MCF 10A (cell line): ENCODE results near the gene CDCA4. TPM values are rescaled to one million over a fixed set of nuclear protein-coding genes. Genes with fewer than 3 reads are reported as not detected.

Experiments
- BruUV-seq: library from RNA; stranded (reverse); fragments of 400-500 nt; replicated peaks from 2 replicates; lab custom pipeline; 2021; lab: Mats Ljungman, UMichigan
- CTCF ChIA-PET: fragments of 300-600 bp; sonication (Branson Sonifier 250); formaldehyde crosslinking; extraction: SDS; loops from one replicate; lab custom pipeline; 2021; ENCODE audit warnings: antibody characterized with exemption, inconsistent platforms; lab: Yijun Ruan, JAX
- POLR2A ChIA-PET: fragments of 300-600, 350-650 bp; sonication (Branson Sonifier 250); formaldehyde crosslinking; extraction: SDS; loops from one replicate; lab custom pipeline; 2020; ENCODE audit warnings: antibody characterized with exemption, inconsistent platforms; lab: Yijun Ruan, JAX
- DNase-seq: peaks from one replicate; pipeline ENCODE4 v3.0.0-alpha.2; 2018; ENCODE audit not compliant: unreplicated experiment
- H3K27ac Mint-ChIP-seq: one replicate; pipeline ENCODE4 v1.8.0; 2022; ENCODE audit warnings: mild to moderate bottlenecking, low read depth, mixed read lengths; ENCODE audit not compliant: unreplicated experiment
- H3K27me3 Mint-ChIP-seq: one replicate; pipeline ENCODE4 v1.8.0; 2022; ENCODE audit warnings: mixed read lengths; ENCODE audit not compliant: insufficient read depth, unreplicated experiment
- H3K36me3 Mint-ChIP-seq: one replicate; pipeline ENCODE4 v1.8.0; 2022; ENCODE audit warnings: mild to moderate bottlenecking, moderate library complexity, mixed read lengths; ENCODE audit not compliant: insufficient read depth, unreplicated experiment
- H3K4me1 Mint-ChIP-seq: one replicate; pipeline ENCODE4 v1.8.0; 2022; ENCODE audit warnings: mixed read lengths; ENCODE audit not compliant: insufficient read depth, unreplicated experiment
- H3K4me3 Mint-ChIP-seq: one replicate; pipeline ENCODE4 v1.8.0; 2022; ENCODE audit warnings: mild to moderate bottlenecking, moderate library complexity, mixed read lengths; ENCODE audit not compliant: unreplicated experiment
- H3K9me3 Mint-ChIP-seq: one replicate; pipeline ENCODE4 v1.8.0; 2022; ENCODE audit warnings: mixed read lengths; ENCODE audit not compliant: unreplicated experiment
- CTCF ChIP-seq: fragments of 200-600 bp; IDR thresholded peaks from one replicate; pipeline ENCODE4 v1.8.0; 2022; ENCODE audit warnings: antibody characterized with exemption, mild to moderate bottlenecking; ENCODE audit not compliant: unreplicated experiment
- intact Hi-C: fragments of 100-400 bp; cut with micrococcal nuclease; formaldehyde crosslinking; loops from 2 replicates; pipeline ENCODE4 v1.14.1; 2022
- total RNA-seq: library from RNA; stranded (reverse); gene quantifications from 2 replicates; pipeline ENCODE4 v1.2.3, GENCODE V29; 2022

Gene CDCA4
- total RNA-seq, 1 experiment from 2014 or later: 33.0 TPM

- intact Hi-C loops: no loop called here
- CTCF ChIA-PET: interaction anchor here (0.7 to 5.2 kb wide), 3 partner anchors 8 to 52 kb away, joined by 3 to 44 read pairs (median 19); no protein-coding TSS in a partner anchor
- no peaks in the 10 kb centered on the region for H3K36me3 Mint-ChIP-seq
- DNase-seq: peak; percentile 33
- POLR2A ChIA-PET: interaction anchor here (0.9 to 18.5 kb wide), 5 partner anchors 12 to 55 kb away, joined by 3 to 636 read pairs (median 4); partner anchors contain the start of gene CLBA1
- no peak overlapping the region for H3K4me3 Mint-ChIP-seq
- no peak for TF ChIP-seq CTCF
- H3K4me1 Mint-ChIP-seq: peaks cover 18% of the 10 kb centered on the region
- no peaks in the 10 kb centered on the region for H3K9me3 Mint-ChIP-seq
- no TSS peak for BruUV-seq
- no peaks in the 10 kb centered on the region for H3K27me3 Mint-ChIP-seq
- H3K27ac Mint-ChIP-seq: peak overlapping the region; percentile 64
Observed at GRCh38 chr14:105026802-105027563, 6.1 kb upstream of the CDCA4 start.

- ChIA-PET CTCF (interaction anchor here (0.5 to 5.2 kb wide), 6 partner anchors 9 to 185 kb away, joined by 3 to 44 read pairs (median 3); no protein-coding TSS in a partner anchor), POLR2A (interaction anchor here (0.7 to 18.5 kb wide), 8 partner anchors 10 to 54 kb away, joined by 3 to 636 read pairs (median 4); partner anchors contain the start of gene CLBA1)
- no peaks in the 10 kb centered on the region for H3K27me3 Mint-ChIP-seq
- peak; percentile 68 for DNase-seq
- no peaks in the 10 kb centered on the region for H3K36me3 Mint-ChIP-seq
- no TSS peak for BruUV-seq
- peaks cover 23% of the 10 kb centered on the region for H3K4me1 Mint-ChIP-seq
- H3K4me3 Mint-ChIP-seq: peak overlapping the region; percentile 24
- no peak for TF ChIP-seq CTCF
- no peaks in the 10 kb centered on the region for H3K9me3 Mint-ChIP-seq
- intact Hi-C loops: no loop called here
- H3K27ac Mint-ChIP-seq: peak overlapping the region; percentile 64
Observed at GRCh38 chr14:105026033-105026785, 5.3 kb upstream of the CDCA4 start.

GRCh38 chr14:105025429-105025828 is 4.5 kb upstream of the CDCA4 start:
- Mint-ChIP-seq H3K27me3 (no peaks in the 10 kb centered on the region), H3K9me3 (no peaks in the 10 kb centered on the region), H3K27ac (peak overlapping the region; percentile 75), H3K4me1 (peaks cover 23% of the 10 kb centered on the region), H3K36me3 (no peaks in the 10 kb centered on the region), H3K4me3 (no peak overlapping the region)
- BruUV-seq: no TSS peak
- ChIA-PET CTCF (interaction anchor here (0.6 to 5.2 kb wide), 4 partner anchors 17 to 51 kb away, joined by 3 to 44 read pairs (median 4); no protein-coding TSS in a partner anchor), POLR2A (interaction anchor here (0.6 to 18.5 kb wide), 7 partner anchors 9 to 170 kb away, joined by 3 to 636 read pairs (median 4); partner anchors contain the start of gene AHNAK2)
- no peak for DNase-seq
- no peak for TF ChIP-seq CTCF
- intact Hi-C loops: no loop called here
